Measurements from ENCODE around the gene CARD10. TPM values are rescaled to one million over a fixed set of nuclear protein-coding genes. Genes with fewer than 3 reads are reported as not detected.

CARD10 gene
- total RNA-seq, 1 experiment from 2014 or later, result 17.7 TPM

DNA sequence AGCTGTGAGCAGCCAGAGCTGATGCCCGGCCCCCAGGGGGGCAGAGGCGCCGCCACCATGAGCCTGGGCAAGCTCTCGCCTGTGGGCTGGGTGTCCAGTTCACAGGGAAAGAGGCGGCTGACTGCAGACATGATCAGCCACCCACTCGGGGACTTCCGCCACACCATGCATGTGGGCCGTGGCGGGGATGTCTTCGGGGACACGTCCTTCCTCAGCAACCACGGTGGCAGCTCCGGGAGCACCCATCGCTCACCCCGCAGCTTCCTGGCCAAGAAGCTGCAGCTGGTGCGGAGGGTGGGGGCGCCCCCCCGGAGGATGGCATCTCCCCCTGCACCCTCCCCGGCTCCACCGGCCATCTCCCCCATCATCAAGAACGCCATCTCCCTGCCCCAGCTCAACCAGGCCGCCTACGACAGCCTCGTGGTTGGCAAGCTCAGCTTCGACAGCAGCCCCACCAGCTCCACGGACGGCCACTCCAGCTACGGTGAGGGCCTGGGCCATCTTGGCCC lies 47.2 kb upstream of the CARD10 start:
- H3K4ac ChIP-seq (ENCODE audit: low read depth, low read length), result no peak overlapping the region
- no peaks in the 10 kb centered on the region; a peak in 1 of 5 replicates for H3K9me3 Mint-ChIP-seq
- H3K27ac Mint-ChIP-seq, result no peak overlapping the region
- H3T11ph ChIP-seq (ENCODE audit: low read length), result no peak overlapping the region
- H2BK5ac ChIP-seq (ENCODE audit: insufficient read length, low read length), result no peak overlapping the region
- no peaks in the 10 kb centered on the region for H4K20me1 ChIP-seq (ENCODE audit: control insufficient read depth, insufficient read depth, insufficient read length)
- peaks cover 45 to 56% of the 10 kb centered on the region in 2 experiments for H3K4me1 Mint-ChIP-seq
- TF ChIP-seq, protein P1, sequence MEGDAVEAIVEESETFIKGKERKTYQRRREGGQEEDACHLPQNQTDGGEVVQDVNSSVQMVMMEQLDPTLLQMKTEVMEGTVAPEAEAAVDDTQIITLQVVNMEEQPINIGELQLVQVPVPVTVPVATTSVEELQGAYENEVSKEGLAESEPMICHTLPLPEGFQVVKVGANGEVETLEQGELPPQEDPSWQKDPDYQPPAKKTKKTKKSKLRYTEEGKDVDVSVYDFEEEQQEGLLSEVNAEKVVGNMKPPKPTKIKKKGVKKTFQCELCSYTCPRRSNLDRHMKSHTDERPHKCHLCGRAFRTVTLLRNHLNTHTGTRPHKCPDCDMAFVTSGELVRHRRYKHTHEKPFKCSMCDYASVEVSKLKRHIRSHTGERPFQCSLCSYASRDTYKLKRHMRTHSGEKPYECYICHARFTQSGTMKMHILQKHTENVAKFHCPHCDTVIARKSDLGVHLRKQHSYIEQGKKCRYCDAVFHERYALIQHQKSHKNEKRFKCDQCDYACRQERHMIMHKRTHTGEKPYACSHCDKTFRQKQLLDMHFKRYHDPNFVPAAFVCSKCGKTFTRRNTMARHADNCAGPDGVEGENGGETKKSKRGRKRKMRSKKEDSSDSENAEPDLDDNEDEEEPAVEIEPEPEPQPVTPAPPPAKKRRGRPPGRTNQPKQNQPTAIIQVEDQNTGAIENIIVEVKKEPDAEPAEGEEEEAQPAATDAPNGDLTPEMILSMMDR (conservative IDR thresholded peaks at IDR 0.05), result no peak
- H3K79me1 ChIP-seq (ENCODE audit: insufficient read depth, low read depth, low read length, poor library complexity, severe bottlenecking), result no peaks in the 10 kb centered on the region
- peaks cover 0 to 12% (median 2%) of the 10 kb centered on the region in 3 experiments; a peak in 4 of 7 replicates for H3K36me3 Mint-ChIP-seq (ENCODE audit: insufficient read depth in 1 of 3, low read depth in 3 of 3)
- no peaks in the 10 kb centered on the region for H3K9me3 ChIP-seq (ENCODE audit: control insufficient read depth, low read depth, low read length)
- no peak overlapping the region for H3K56ac ChIP-seq (ENCODE audit: insufficient read length, low read depth, low read length)
- H3K27ac ChIP-seq (ENCODE audit: insufficient read length, low read depth, low read length), result no peak overlapping the region
- no peak overlapping the region for H4K5ac ChIP-seq (ENCODE audit: insufficient read length, low read depth, low read length)
- H2BK120ac ChIP-seq (ENCODE audit: low read depth, low read length, poor library complexity, severe bottlenecking), result no peak overlapping the region
- H4K91ac ChIP-seq (ENCODE audit: insufficient read length, low read depth, low read length), result no peak overlapping the region
- peak; percentile 28 for DNase-seq
- no peak overlapping the region for H2BK15ac ChIP-seq (ENCODE audit: low read depth, low read length)
- no peak overlapping the region for H3K14ac ChIP-seq (ENCODE audit: insufficient read depth, low read length)
- H2AK5ac ChIP-seq (ENCODE audit: insufficient read length, low read length), result no peak overlapping the region
- H3K79me2 ChIP-seq (ENCODE audit: insufficient read depth, low read length), result no peaks in the 10 kb centered on the region; the same call in 1 of the 2 replicates
- H3K4me2 ChIP-seq (ENCODE audit: insufficient read depth, insufficient read length, low read length), result no peak overlapping the region
- no peaks in the 10 kb centered on the region; the same call in 1 of the 2 replicates for H3K27me3 ChIP-seq (ENCODE audit: insufficient read depth, low read length)
- no peak overlapping the region for H3K9ac ChIP-seq (ENCODE audit: extremely low read depth, insufficient read length, low read length)
- WGBS (ENCODE audit: extremely low coverage, insufficient read length, low lambda C conversion rate), result no CpG with 5 or more reads among the region's 28 CpGs
- H2BK20ac ChIP-seq (ENCODE audit: low read depth, low read length, poor library complexity, severe bottlenecking), result no peak overlapping the region
- no peak overlapping the region for H3K23ac ChIP-seq (ENCODE audit: insufficient read length, low read depth, low read length)
- peaks cover 7% of the 10 kb centered on the region for H3K27me3 Mint-ChIP-seq (ENCODE audit: low read depth)
- no peak overlapping the region for H2AFZ ChIP-seq (ENCODE audit: low read length)
- H3K18ac ChIP-seq (ENCODE audit: insufficient read length, low read depth, low read length), result no peak overlapping the region
- H3K4me3 Mint-ChIP-seq, result no peak overlapping the region
- H3K23me2 ChIP-seq (ENCODE audit: insufficient read length, low read depth, low read length, poor library complexity, severe bottlenecking), result peaks cover 3% of the 10 kb centered on the region
- no peak overlapping the region for H4K8ac ChIP-seq (replicated peaks; ENCODE audit: insufficient read length, low read depth, low read length)
- H3K4me1 ChIP-seq (ENCODE audit: insufficient read depth, low read length), result peaks cover 8% of the 10 kb centered on the region
- H2BK12ac ChIP-seq (ENCODE audit: insufficient read length, low read depth, low read length), result no peak overlapping the region
